Parathyroid adenoma (tissue), 2 donors: ENCODE data around the gene MYEOV.

ENCODE experiments used
- H2AFZ ChIP-seq: fragments of 300-600 bp; sonication (generic); one replicate; pipeline ENCODE4 v1.7.0; 2017; ENCODE audit warnings: antibody characterized with exemption, mild to moderate bottlenecking
- H3K27ac ChIP-seq: fragments of 300-600 bp; sonication (generic); one replicate; pipeline ENCODE4 v1.7.0; 2017
- H3K27me3 ChIP-seq: fragments of 300-600 bp; sonication (generic); one replicate; pipeline ENCODE4 v1.7.0; 2017; ENCODE audit warnings: low read length; ENCODE audit not compliant: control insufficient read depth, insufficient read depth
- H3K36me3 ChIP-seq: fragments of 300-600 bp; sonication (generic); one replicate; pipeline ENCODE4 v1.7.0; 2017; ENCODE audit warnings: low read length; ENCODE audit not compliant: control insufficient read depth, insufficient read depth
- H3K4me1 ChIP-seq: fragments of 300-600 bp; sonication (generic); one replicate; pipeline ENCODE4 v1.7.0; 2017; ENCODE audit warnings: control low read depth
- H3K4me2 ChIP-seq: fragments of 300-600 bp; sonication (generic); one replicate; pipeline ENCODE4 v1.7.0; 2017; ENCODE audit warnings: low read length
- H3K4me3 ChIP-seq: fragments of 300-600 bp; sonication (generic); one replicate; pipeline ENCODE4 v1.7.0; 2017; ENCODE audit warnings: low read depth, low read length
- H3K79me2 ChIP-seq: fragments of 300-600 bp; sonication (generic); one replicate; pipeline ENCODE4 v1.7.0; 2017; ENCODE audit warnings: control low read depth
- H3K9ac ChIP-seq: fragments of 300-600 bp; sonication (generic); one replicate; pipeline ENCODE4 v1.7.0; 2017; ENCODE audit warnings: mild to moderate bottlenecking
- H3K9me3 ChIP-seq: fragments of 300-600 bp; sonication (generic); one replicate; pipeline ENCODE4 v1.7.0; 2017; ENCODE audit warnings: low read length; ENCODE audit not compliant: control insufficient read depth
- CTCF ChIP-seq: fragments of 300-600 bp; sonication (generic); IDR thresholded peaks from one replicate; pipeline ENCODE4 v1.7.0; 2017; ENCODE audit warnings: antibody characterized with exemption, mild to moderate bottlenecking
- donor health status: primary hyperparathyroidism.

Gene MYEOV

DNA sequence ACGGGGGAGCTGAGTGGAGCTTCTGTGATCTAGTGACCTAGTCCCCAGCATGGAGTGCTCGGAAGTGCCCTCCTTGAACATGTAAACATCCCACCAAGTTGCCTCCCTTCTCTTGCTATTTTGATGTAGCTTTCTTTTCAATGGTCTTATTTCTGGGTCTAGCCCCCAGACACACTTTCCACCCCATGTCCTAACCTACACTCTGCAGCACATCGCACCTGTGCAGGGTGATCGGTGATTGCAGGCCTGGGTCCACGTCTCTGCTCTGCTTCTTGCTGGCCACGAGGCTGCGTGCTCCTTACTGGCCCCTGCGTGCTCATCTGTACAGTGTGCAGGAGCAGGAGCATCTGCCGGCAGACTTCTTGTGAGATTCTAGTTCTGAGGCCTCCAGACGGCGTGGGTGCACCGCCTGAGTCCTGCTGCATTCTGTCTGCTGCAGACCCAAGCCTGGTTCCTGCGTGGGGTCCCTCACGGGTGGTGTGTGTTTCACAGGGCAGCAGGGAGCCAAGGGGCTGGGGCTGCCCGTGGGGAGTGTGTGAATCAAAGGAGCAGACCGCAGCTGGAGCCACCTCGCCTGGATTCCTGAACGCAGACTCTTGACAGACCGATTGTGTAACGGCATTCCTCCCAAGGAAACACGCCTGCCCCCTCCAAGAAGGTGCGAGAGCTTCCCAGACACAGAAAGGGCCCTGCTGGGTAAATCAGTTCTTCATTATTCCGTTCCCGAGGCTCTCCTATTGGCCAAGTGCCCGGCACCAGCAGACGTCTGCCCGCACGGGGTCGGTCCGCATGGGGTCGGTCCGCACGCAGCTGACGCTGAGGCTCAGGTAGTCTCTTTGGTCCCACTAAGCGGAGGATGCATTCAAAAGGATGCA, 44.4 kb upstream of the MYEOV start:
- no peaks in the 10 kb centered on the region for H3K36me3 ChIP-seq
- no peaks in the 10 kb centered on the region for H3K9me3 ChIP-seq
- H3K79me2 ChIP-seq, result no peaks in the 10 kb centered on the region
- no peak for TF ChIP-seq CTCF
- H3K4me3 ChIP-seq, result no peak overlapping the region
- H3K27me3 ChIP-seq, result no peaks in the 10 kb centered on the region
- no peak overlapping the region for H3K27ac ChIP-seq
- H3K4me1 ChIP-seq, result no peaks in the 10 kb centered on the region
- H3K4me2 ChIP-seq, result no peak overlapping the region
- no peak overlapping the region for H2AFZ ChIP-seq
- no peak overlapping the region for H3K9ac ChIP-seq

DNA sequence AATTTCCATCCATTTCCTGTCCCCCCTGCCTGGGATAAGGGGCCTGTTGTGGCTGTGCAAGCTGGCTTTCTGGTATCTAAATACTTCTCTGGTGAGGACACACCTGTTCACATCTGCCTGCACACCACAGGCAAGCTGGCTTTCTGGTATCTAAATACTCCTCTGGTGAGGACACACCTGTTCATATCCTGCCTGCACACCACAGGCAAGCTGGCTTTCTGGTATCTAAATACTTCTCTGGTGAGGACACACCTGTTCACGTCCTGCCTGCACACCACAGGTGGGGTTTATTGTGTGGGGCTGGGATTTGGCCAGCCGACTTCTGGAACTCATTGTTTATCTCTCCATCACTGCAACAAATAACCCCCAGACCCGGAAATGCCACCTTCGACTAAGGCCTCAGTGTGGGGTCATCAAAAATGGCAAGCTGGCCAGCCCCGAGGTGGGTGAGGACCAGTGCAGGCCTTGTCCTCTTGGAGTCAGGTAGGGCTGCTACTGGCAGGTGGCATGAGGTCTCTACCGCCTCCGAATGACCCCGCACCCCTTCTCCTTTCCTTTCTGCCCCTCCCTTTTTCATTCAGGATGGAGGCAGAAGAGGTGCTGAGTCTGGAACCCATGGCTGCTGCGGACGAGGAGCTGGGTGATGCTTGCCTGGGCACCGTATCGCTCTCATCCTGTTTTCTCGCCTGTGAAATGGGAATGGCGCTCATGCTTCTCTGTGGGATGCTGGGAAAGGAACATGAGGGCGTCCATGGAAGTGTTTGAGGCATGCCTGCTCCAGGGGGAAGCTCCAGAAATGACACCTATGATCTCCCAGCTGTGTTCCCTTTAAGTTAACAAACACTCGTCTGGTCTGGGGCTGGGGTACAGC, 43.5 kb upstream of the MYEOV start:
- Histone ChIP-seq H3K4me3 (no peak overlapping the region), H3K9me3 (no peaks in the 10 kb centered on the region), H2AFZ (no peak overlapping the region), H3K79me2 (no peaks in the 10 kb centered on the region), H3K9ac (no peak overlapping the region), H3K27ac (no peak overlapping the region), H3K36me3 (no peaks in the 10 kb centered on the region), H3K4me2 (no peak overlapping the region), H3K27me3 (no peaks in the 10 kb centered on the region), H3K4me1 (no peaks in the 10 kb centered on the region)
- no peak for TF ChIP-seq CTCF

- Histone ChIP-seq H3K4me2 (no peak overlapping the region), H3K4me1 (no peaks in the 10 kb centered on the region), H3K27ac (no peak overlapping the region), H3K36me3 (no peaks in the 10 kb centered on the region), H2AFZ (no peak overlapping the region), H3K79me2 (no peaks in the 10 kb centered on the region), H3K9me3 (no peaks in the 10 kb centered on the region), H3K4me3 (no peak overlapping the region), H3K9ac (no peak overlapping the region), H3K27me3 (no peaks in the 10 kb centered on the region)
- TF ChIP-seq CTCF, result no peak
Observed at GRCh38 chr11:69251057-69251393, 42.9 kb upstream of the MYEOV start.

- no peak for TF ChIP-seq CTCF
- Histone ChIP-seq H3K79me2 (no peaks in the 10 kb centered on the region), H3K36me3 (no peaks in the 10 kb centered on the region), H3K9me3 (no peaks in the 10 kb centered on the region), H3K27ac (no peak overlapping the region), H3K9ac (no peak overlapping the region), H3K4me1 (no peaks in the 10 kb centered on the region), H2AFZ (no peak overlapping the region), H3K27me3 (no peaks in the 10 kb centered on the region), H3K4me2 (no peak overlapping the region), H3K4me3 (no peak overlapping the region)
Observed at GRCh38 chr11:69251639-69252489, 42.1 kb upstream of the MYEOV start.
